ENCODE results near the gene MAGI2. TPM values are rescaled to one million over a fixed set of nuclear protein-coding genes. Genes with fewer than 3 reads are reported as not detected.

Gene MAGI2
- total RNA-seq, 6 experiments from 2014 or later: 7.1 to 9.8 (median 8.5) TPM

DNA sequence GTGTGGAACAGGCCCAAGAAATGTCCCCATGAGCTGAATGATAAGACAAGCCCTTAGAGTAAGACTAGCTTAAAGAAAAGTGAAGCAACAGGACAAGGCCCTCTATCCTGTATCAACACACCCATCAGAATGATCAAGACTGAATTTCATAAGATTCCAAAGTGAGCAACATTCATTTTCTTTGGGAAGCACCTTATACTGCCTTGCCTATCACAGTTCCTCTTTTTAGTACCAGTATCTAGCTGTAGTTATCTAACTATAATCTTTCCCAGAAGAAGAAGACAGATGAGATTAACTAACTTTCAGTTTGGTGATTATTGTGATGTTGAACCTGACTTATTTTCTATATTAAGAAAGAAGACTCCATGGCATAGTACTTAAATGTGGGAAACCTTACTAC is 1263.7 kb downstream of the MAGI2 start:
- H3K4me3 Mint-ChIP-seq: no peak overlapping the region
- H3K27me3 Mint-ChIP-seq (ENCODE audit: insufficient read depth): peaks cover 2% of the 10 kb centered on the region; the same call in 1 of the 2 replicates
- H3K4me1 Mint-ChIP-seq (ENCODE audit: low read depth): peaks cover 18% of the 10 kb centered on the region
- DNase-seq: no peak
- no peak overlapping the region for H3K27ac Mint-ChIP-seq
- no peaks in the 10 kb centered on the region for H3K9me3 Mint-ChIP-seq
- H3K36me3 Mint-ChIP-seq (ENCODE audit: low read depth): peaks cover 9% of the 10 kb centered on the region
- TF ChIP-seq, protein P1, sequence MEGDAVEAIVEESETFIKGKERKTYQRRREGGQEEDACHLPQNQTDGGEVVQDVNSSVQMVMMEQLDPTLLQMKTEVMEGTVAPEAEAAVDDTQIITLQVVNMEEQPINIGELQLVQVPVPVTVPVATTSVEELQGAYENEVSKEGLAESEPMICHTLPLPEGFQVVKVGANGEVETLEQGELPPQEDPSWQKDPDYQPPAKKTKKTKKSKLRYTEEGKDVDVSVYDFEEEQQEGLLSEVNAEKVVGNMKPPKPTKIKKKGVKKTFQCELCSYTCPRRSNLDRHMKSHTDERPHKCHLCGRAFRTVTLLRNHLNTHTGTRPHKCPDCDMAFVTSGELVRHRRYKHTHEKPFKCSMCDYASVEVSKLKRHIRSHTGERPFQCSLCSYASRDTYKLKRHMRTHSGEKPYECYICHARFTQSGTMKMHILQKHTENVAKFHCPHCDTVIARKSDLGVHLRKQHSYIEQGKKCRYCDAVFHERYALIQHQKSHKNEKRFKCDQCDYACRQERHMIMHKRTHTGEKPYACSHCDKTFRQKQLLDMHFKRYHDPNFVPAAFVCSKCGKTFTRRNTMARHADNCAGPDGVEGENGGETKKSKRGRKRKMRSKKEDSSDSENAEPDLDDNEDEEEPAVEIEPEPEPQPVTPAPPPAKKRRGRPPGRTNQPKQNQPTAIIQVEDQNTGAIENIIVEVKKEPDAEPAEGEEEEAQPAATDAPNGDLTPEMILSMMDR (IDR thresholded peaks at IDR 0.05): no peak

DNA sequence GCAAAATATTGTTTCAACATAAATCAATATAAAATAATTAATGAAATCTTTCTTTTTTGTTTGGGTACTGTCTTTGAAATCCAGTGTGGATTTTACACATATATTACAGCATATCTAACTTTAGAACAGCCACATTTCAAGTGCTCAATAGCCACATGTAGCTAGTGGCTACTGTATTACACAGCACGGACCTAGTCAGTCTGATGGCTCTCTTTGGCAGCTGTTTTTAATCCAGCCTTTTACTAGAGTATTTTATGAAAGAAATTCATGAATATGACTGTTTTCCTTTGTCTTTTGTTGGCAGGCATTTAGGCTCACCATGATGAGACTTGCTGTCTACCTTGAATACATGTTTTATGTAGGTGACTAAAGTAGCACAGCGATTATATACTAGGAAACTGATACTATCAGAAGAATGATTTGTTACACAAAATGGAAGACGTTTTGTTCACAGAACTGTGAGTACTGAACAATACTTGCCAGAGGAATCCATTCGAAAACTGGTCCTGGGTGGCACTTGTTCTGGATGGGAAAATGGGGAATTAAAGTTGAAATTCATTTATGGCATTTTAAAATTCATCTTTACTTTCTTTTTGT is 1268.2 kb downstream of the MAGI2 start:
- H3K27me3 Mint-ChIP-seq (ENCODE audit: insufficient read depth): peaks cover 2% of the 10 kb centered on the region; the same call in 1 of the 2 replicates
- H3K4me1 Mint-ChIP-seq (ENCODE audit: low read depth): peaks cover 6% of the 10 kb centered on the region; the same call in 1 of the 2 replicates
- H3K9me3 Mint-ChIP-seq: no peaks in the 10 kb centered on the region
- TF ChIP-seq, protein P1 (IDR thresholded peaks at IDR 0.05): no peak
- no peak overlapping the region for H3K4me3 Mint-ChIP-seq
- no peak for DNase-seq
- no peak overlapping the region for H3K27ac Mint-ChIP-seq
- no peaks in the 10 kb centered on the region for H3K36me3 Mint-ChIP-seq (ENCODE audit: low read depth)

DNA sequence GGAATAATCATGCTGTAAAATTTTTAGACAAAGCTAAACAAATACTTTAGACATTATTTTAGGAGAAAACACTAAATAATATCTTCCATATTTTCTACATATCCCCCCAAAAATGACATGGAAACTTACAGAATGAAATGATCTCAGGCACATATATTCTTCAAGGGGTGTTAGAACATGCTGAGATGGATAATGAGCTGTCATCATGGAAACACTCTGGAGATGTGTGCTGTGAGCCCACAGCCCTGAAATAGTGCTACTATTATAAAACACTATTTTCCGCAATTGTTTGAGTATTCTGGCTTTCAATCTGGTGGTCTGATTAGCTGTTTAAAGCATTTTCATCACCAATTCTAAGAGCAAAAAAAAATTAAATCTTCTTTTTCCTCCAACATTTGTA is 1269.2 kb downstream of the MAGI2 start:
- peaks cover 6% of the 10 kb centered on the region; the same call in 1 of the 2 replicates for H3K4me1 Mint-ChIP-seq (ENCODE audit: low read depth)

DNA sequence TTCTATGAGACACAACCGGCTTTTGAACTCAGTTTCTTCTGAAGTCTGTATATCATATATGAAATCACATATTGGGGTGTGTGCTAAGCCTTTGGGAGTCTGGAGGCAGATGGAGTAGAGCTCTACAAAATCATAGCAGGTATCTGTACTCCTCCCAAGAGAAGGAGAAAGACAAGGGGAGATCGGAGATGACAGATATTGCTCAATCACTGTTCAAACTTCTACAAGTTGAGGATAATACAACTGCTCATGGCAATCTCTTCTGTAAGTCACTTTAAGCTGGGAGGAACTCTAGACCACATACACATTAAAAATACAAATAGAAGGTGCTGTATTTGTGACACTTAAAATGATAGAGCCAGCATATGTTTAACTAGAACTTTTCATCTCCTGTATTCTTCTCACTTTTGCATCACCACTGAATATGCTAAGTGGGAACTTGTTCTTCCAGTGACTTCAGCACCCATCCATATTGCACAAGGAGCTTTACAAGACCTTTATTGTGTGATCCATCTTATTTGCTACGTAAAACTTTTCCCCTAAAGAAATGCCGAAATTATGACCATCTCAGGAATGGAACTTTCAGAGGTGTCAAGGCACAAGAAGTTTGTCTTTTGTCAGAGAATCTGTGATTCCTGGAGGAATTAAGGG is 1273.5 kb downstream of the MAGI2 start:
- no peak for DNase-seq
- no peak overlapping the region for H3K27ac Mint-ChIP-seq
- TF ChIP-seq, protein P1 (IDR thresholded peaks at IDR 0.05): no peak
- H3K4me3 Mint-ChIP-seq: no peak overlapping the region
- H3K36me3 Mint-ChIP-seq (ENCODE audit: low read depth): no peaks in the 10 kb centered on the region
- H3K4me1 Mint-ChIP-seq (ENCODE audit: low read depth): peaks cover 20% of the 10 kb centered on the region; the same call in 1 of the 2 replicates
- peaks cover 2% of the 10 kb centered on the region; the same call in 1 of the 2 replicates for H3K27me3 Mint-ChIP-seq (ENCODE audit: insufficient read depth)
- H3K9me3 Mint-ChIP-seq: no peaks in the 10 kb centered on the region

More for the DNA sequence above, 1269.2 kb downstream of the MAGI2 start:
- H3K27me3 Mint-ChIP-seq (ENCODE audit: insufficient read depth): peaks cover 2% of the 10 kb centered on the region; the same call in 1 of the 2 replicates
- no peak overlapping the region for H3K27ac Mint-ChIP-seq
- no peak for DNase-seq
- H3K4me3 Mint-ChIP-seq: no peak overlapping the region
- H3K9me3 Mint-ChIP-seq: no peaks in the 10 kb centered on the region
- no peaks in the 10 kb centered on the region for H3K36me3 Mint-ChIP-seq (ENCODE audit: low read depth)
- TF ChIP-seq, protein P1 (IDR thresholded peaks at IDR 0.05): no peak

DNA sequence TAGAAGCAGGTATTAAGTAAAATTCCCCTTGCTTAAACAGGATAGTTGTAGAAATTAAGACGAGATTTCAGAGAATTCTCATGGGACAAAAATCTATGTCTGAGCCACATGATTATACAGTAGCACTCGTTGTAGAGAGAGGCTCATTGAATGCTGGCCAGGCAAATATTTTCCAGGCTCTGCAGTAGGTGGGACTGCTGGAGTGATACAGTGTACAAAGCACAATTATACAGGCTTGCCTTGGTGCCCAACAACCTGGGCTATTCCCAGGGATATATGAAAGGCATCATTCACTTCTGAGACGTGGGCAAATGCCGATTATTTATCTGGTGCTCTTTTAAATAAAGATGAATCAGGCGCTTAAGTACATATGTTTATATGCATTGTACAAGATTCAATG is 1274.3 kb downstream of the MAGI2 start:
- H3K27me3 Mint-ChIP-seq (ENCODE audit: insufficient read depth): peaks cover 2% of the 10 kb centered on the region; the same call in 1 of the 2 replicates
- H3K27ac Mint-ChIP-seq: no peak overlapping the region
- H3K4me3 Mint-ChIP-seq: no peak overlapping the region
- H3K36me3 Mint-ChIP-seq (ENCODE audit: low read depth): no peaks in the 10 kb centered on the region
- H3K9me3 Mint-ChIP-seq: no peaks in the 10 kb centered on the region
- DNase-seq: no peak
- TF ChIP-seq, protein P1 (IDR thresholded peaks at IDR 0.05): no peak
- peaks cover 20% of the 10 kb centered on the region; the same call in 1 of the 2 replicates for H3K4me1 Mint-ChIP-seq (ENCODE audit: low read depth)

All from HFFc6 (cell line).